GM12878 (cell line): ENCODE measurements around the gene RNFT2. TPM values are rescaled to one million over a fixed set of nuclear protein-coding genes. Genes with fewer than 3 reads are reported as not detected.
"Not testable (repeated sequence)": the region's sequence is repeated elsewhere in the genome, so short reads cannot be mapped to it uniquely, and the experiment has no call there.

Experiments
- ATAC-seq: fragments of 200-7000 bp; cut with Tn5 transposase; 3 replicates; pipeline ENCODE4 v1.9.1; 2020; ENCODE audit warnings: mild to moderate bottlenecking, moderate library complexity
- BruUV-seq: library from RNA; stranded (reverse); fragments of 400-500 nt; replicated peaks from 2 replicates; lab custom pipeline; 2021; lab: Mats Ljungman, UMichigan
- CTCF ChIA-PET: fragments of 300-600 bp; sonication (Branson Sonifier 250); formaldehyde crosslinking; extraction: SDS; loops from one replicate; lab custom pipeline; 2021; ENCODE audit warnings: inconsistent platforms; lab: Yijun Ruan, JAX
- POLR2A ChIA-PET: fragments of 350-600 bp; formaldehyde crosslinking; extraction: SDS; loops from one replicate; lab custom pipeline; 2021; ENCODE audit warnings: inconsistent platforms; lab: Charles Lee
- RAD21 ChIA-PET: fragments of 300-600 bp; sonication (Branson Sonifier 250); formaldehyde crosslinking; loops from one replicate; lab custom pipeline; 2023; ENCODE audit warnings: antibody characterized with exemption; ENCODE audit not compliant: unreplicated experiment; lab: Charles Lee
- SMC1A ChIA-PET: fragments of 300-600 bp; sonication (Branson Sonifier 250); formaldehyde crosslinking; loops from one replicate; lab custom pipeline; 2023; ENCODE audit not compliant: unreplicated experiment, uncharacterized antibody; lab: Charles Lee
- DNase-seq: peaks from one replicate; pipeline ENCODE4 v3.0.0-alpha.2; 2011; ENCODE audit warnings: low read depth, low spot score
- FAIRE-seq: peaks from 3 replicates; lab custom pipeline; 2011; peaks lifted over from hg19 to GRCh38; lab: Jason Lieb, UNC
- H2AFZ ChIP-seq: 2 replicates; pipeline ENCODE4 v1.6.0; 2011; ENCODE audit warnings: low read depth, low read length, control low read depth; ENCODE audit not compliant: control insufficient read depth
- H3K27ac ChIP-seq: 2 replicates; pipeline ENCODE4 v1.5.1; 2011; ENCODE audit warnings: control low read depth; ENCODE audit not compliant: control insufficient read depth, insufficient read depth
- H3K27me3 ChIP-seq, 2 experiments: replicated peaks in 1 of 2; 2 replicates each; pipeline versions ENCODE4 v1.6.0 to v1.6.1; 2011; ENCODE audit warnings: low read length in 1 of 2; ENCODE audit not compliant: control insufficient read depth in 2 of 2, insufficient read depth in 2 of 2
- H3K36me3 ChIP-seq, 2 experiments: 2 replicates each; pipeline ENCODE4 v1.5.1; 2011; ENCODE audit warnings: low read length in 1 of 2; ENCODE audit not compliant: control insufficient read depth in 2 of 2, insufficient read depth in 2 of 2
- H3K4me1 ChIP-seq: 2 replicates; pipeline ENCODE4 v1.6.1; 2011; ENCODE audit warnings: mild to moderate bottlenecking, low read length, moderate library complexity, mixed read lengths; ENCODE audit not compliant: control insufficient read depth, insufficient read depth
- H3K4me2 ChIP-seq: 2 replicates; pipeline ENCODE4 v1.6.0; 2011; ENCODE audit warnings: control low read depth; ENCODE audit not compliant: control insufficient read depth, insufficient read depth
- H3K4me3 ChIP-seq: fragments of 200-600 bp; sonication (generic); 2 replicates; pipeline ENCODE4 v1.5.1; 2016
- H3K79me2 ChIP-seq: 2 replicates; pipeline ENCODE4 v1.6.0; 2011; ENCODE audit warnings: low read length; ENCODE audit not compliant: control insufficient read depth, insufficient read depth
- H3K9ac ChIP-seq: 2 replicates; pipeline ENCODE4 v1.8.0; 2011; ENCODE audit warnings: low read length, control low read depth, mixed read lengths; ENCODE audit not compliant: control insufficient read depth, insufficient read depth
- H3K9me3 ChIP-seq: replicated peaks from 3 replicates; pipeline ENCODE4 v1.5.1; 2011; ENCODE audit warnings: mild to moderate bottlenecking, low read length; ENCODE audit not compliant: control insufficient read depth, insufficient read depth
- H4K20me1 ChIP-seq: 2 replicates; pipeline ENCODE4 v1.6.0; 2011; ENCODE audit not compliant: control insufficient read depth, insufficient read depth
- NFIC ChIP-seq: IDR thresholded peaks from 2 replicates; pipeline ENCODE4 v1.6.1; 2012; ENCODE audit warnings: low read depth, mild to moderate bottlenecking, inconsistent platforms, low read length, moderate library complexity
- NFYA ChIP-seq: IDR thresholded peaks from 2 replicates; pipeline ENCODE4 v1.6.1; 2011; ENCODE audit warnings: low read depth, mild to moderate bottlenecking, low read length, improper control_type of control experiment, borderline replicate concordance
- NFYB ChIP-seq: IDR thresholded peaks from 2 replicates; pipeline ENCODE4 v1.6.1; 2011; ENCODE audit warnings: low read depth, mild to moderate bottlenecking, low read length, improper control_type of control experiment, moderate library complexity; ENCODE audit not compliant: insufficient read depth
- YY1 ChIP-seq: IDR thresholded peaks from 2 replicates; pipeline ENCODE4 v1.6.1; 2011; ENCODE audit warnings: low read depth, mild to moderate bottlenecking, low read length
- WGBS: methylation state at CpG from one replicate; pipeline ENCODE4 v1.1.6; 2016; ENCODE audit warnings: low lambda C conversion rate; ENCODE audit not compliant: insufficient replicate concordance, insufficient coverage; ENCODE audit errors: missing lambda C conversion rate; 5-methylcytosine and 5-hydroxymethylcytosine counted together
- in situ Hi-C: fragments of 300-500 bp; cut with MboI; formaldehyde crosslinking; loops from 9 replicates; pipeline ENCODE4 v1.14.3; 2018; ENCODE audit warnings: mixed read lengths
- intact Hi-C: fragments of 100-400 bp; cut with micrococcal nuclease; formaldehyde crosslinking; loops from one replicate; pipeline ENCODE4 v1.14.2; 2022; ENCODE audit not compliant: unreplicated experiment
- polyA plus RNA-seq, 11 experiments: library from polyadenylated mRNA; depleted of rRNA in 4 of 11; unstranded in 6 of 11; stranded (reverse) in 5 of 11; fragments of >200 nt; fragmentation: Nextera tagmentation in 4 of 11; fragmentation: Illumina TruSeq in 1 of 11; extraction: Ambion mirVana in 4 of 11; extraction: Trizol in 1 of 11; gene quantifications; 1 replicate in 1 of 11; 2 replicates in 10 of 11; pipeline versions ENCODE4 v1.2.1 to v1.2.3, GENCODE V29; 2011 to 2016; ENCODE audit warnings: inconsistent platforms in 2 of 11, missing spikeins in 2 of 11, low read depth in 1 of 11
- total RNA-seq, 4 experiments: library from RNA; depleted of rRNA in 3 of 4; stranded (reverse); fragments of >200 nt in 3 of 4; fragmentation: Illumina TruSeq in 1 of 4; extraction: Trizol in 1 of 4; gene quantifications; 2 replicates each; pipeline versions ENCODE4 v1.2.1 to v1.2.3, GENCODE V29; 2013 to 2021
- TF ChIP-seq, protein P1 (sequence below): fragments of 150-350 bp; IDR thresholded peaks from 2 replicates; pipeline ENCODE4 v1.6.1; 2014; ENCODE audit warnings: mild to moderate bottlenecking, low read depth, low read length
- TF ChIP-seq, protein P2 (sequence below): IDR thresholded peaks from 2 replicates; pipeline ENCODE4 v1.6.1; 2012; ENCODE audit warnings: low read depth, low read length, improper control_type of control experiment
- TF ChIP-seq, protein P3 (sequence below): fragments of 450-650 bp; IDR thresholded peaks from 2 replicates; pipeline ENCODE4 v1.6.1; 2018; ENCODE audit warnings: borderline replicate concordance, mild to moderate bottlenecking; ENCODE audit not compliant: partially characterized antibody

RNFT2 gene
- total and polyA plus RNA-seq, 10 of the 15 experiments (the other 5 are each of a cell fraction or from before 2014, with no cell fraction given): 2.5 to 17.3 (median 9.7) TPM

DNA sequence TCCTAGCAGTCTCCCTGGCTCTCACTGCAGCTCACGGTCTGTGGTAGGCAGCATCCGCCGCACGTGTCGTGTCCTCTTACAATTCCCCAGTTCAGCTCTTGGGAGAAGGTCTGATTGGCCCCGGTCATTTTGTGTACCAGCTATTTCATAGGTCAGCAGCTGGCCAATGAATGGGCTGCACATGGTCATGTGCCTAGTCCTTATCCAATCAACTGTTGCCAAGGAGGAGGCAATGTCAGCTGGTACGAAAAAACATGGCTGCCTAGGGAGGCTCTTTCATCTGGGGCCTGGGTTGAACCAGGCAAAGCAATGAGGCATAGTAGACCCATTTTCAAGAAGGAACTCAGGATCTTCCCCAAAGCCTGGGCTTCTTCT, 46.1 kb downstream of the RNFT2 start:
- intact Hi-C loops: no loop called here
- Histone ChIP-seq H3K4me3 (no peak overlapping the region), H3K27me3 (no peaks in the 10 kb centered on the region), H4K20me1 (no peaks in the 10 kb centered on the region), H3K27ac (no peak overlapping the region), H3K9ac (no peak overlapping the region), H2AFZ (no peak overlapping the region), H3K36me3 (peaks cover 4 to 9% of the 10 kb centered on the region in 2 experiments; a peak in 3 of 4 replicates), H3K4me1 (no peaks in the 10 kb centered on the region), H3K4me2 (no peak overlapping the region), H3K79me2 (no peaks in the 10 kb centered on the region), H3K9me3 (no peaks in the 10 kb centered on the region)
- BruUV-seq: no TSS peak
- in situ Hi-C loops: no loop called here
- ChIA-PET CTCF (no interaction called here), RAD21 (no interaction called here), SMC1A (no interaction called here), POLR2A (no interaction called here)
- ATAC-seq (peak; percentile 46), DNase-seq (no peak), FAIRE-seq (no peak)
- no peak for TF ChIP-seq NFIC
- TF ChIP-seq NFYA: no peak
- TF ChIP-seq, protein P1, sequence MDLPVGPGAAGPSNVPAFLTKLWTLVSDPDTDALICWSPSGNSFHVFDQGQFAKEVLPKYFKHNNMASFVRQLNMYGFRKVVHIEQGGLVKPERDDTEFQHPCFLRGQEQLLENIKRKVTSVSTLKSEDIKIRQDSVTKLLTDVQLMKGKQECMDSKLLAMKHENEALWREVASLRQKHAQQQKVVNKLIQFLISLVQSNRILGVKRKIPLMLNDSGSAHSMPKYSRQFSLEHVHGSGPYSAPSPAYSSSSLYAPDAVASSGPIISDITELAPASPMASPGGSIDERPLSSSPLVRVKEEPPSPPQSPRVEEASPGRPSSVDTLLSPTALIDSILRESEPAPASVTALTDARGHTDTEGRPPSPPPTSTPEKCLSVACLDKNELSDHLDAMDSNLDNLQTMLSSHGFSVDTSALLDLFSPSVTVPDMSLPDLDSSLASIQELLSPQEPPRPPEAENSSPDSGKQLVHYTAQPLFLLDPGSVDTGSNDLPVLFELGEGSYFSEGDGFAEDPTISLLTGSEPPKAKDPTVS: no peak
- TF ChIP-seq NFYB: 0 out of 2 replicates have a peak, but pooled peaks have one; percentile 38
- peak; percentile 71 for TF ChIP-seq YY1
- TF ChIP-seq, protein P2, sequence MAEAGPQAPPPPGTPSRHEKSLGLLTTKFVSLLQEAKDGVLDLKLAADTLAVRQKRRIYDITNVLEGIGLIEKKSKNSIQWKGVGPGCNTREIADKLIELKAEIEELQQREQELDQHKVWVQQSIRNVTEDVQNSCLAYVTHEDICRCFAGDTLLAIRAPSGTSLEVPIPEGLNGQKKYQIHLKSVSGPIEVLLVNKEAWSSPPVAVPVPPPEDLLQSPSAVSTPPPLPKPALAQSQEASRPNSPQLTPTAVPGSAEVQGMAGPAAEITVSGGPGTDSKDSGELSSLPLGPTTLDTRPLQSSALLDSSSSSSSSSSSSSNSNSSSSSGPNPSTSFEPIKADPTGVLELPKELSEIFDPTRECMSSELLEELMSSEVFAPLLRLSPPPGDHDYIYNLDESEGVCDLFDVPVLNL: no peak
- TF ChIP-seq, protein P3, sequence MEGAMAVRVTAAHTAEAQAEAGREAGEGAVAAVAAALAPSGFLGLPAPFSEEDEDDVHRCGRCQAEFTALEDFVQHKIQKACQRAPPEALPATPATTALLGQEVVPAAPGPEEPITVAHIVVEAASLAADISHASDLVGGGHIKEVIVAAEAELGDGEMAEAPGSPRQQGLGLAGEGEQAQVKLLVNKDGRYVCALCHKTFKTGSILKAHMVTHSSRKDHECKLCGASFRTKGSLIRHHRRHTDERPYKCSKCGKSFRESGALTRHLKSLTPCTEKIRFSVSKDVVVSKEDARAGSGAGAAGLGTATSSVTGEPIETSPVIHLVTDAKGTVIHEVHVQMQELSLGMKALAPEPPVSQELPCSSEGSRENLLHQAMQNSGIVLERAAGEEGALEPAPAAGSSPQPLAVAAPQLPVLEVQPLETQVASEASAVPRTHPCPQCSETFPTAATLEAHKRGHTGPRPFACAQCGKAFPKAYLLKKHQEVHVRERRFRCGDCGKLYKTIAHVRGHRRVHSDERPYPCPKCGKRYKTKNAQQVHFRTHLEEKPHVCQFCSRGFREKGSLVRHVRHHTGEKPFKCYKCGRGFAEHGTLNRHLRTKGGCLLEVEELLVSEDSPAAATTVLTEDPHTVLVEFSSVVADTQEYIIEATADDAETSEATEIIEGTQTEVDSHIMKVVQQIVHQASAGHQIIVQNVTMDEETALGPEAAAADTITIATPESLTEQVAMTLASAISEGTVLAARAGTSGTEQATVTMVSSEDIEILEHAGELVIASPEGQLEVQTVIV: no peak
- over 99% methylated on average over 7 of the region's 7 CpGs for WGBS

DNA sequence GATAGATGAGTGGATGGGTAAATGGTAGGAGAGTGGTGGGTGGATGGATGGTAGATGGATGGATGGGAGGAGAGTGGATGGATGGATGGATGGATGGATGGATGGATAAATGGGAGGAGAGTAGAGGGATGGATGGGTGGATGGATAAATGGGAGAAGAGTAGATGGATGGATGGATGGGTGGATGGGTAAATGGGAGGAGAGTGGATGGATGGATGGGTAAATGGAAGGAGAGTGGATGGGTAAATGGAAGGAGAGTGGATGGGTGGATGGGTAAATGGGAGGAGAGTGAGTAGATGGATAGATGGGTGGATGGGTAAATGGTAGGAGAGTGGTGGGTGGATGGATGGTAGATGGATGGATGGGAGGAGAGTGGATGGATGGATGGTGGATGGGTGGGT, 51.4 kb downstream of the RNFT2 start:
- H4K20me1 ChIP-seq, ATAC-seq, CTCF ChIA-PET, H3K27ac ChIP-seq, H3K4me3 ChIP-seq, RAD21 ChIA-PET, H3K9me3 ChIP-seq, H3K4me1 ChIP-seq, H3K27me3 ChIP-seq, H2AFZ ChIP-seq, FAIRE-seq, in situ Hi-C loops, H3K36me3 ChIP-seq, H3K9ac ChIP-seq, H3K79me2 ChIP-seq, H3K4me2 ChIP-seq, BruUV-seq, intact Hi-C loops, POLR2A ChIA-PET, SMC1A ChIA-PET, DNase-seq: not testable (repeated sequence)
